DMS153 treated with DMSO at 0.1 percent for 48 hours (cell line): ENCODE data around the gene SELE.

Source experiments
- DNase-seq: peaks from one replicate; lab custom pipeline; 2025; ENCODE audit not compliant: unreplicated experiment; lab: John Stamatoyannopoulos, UW

SELE gene, protein sequence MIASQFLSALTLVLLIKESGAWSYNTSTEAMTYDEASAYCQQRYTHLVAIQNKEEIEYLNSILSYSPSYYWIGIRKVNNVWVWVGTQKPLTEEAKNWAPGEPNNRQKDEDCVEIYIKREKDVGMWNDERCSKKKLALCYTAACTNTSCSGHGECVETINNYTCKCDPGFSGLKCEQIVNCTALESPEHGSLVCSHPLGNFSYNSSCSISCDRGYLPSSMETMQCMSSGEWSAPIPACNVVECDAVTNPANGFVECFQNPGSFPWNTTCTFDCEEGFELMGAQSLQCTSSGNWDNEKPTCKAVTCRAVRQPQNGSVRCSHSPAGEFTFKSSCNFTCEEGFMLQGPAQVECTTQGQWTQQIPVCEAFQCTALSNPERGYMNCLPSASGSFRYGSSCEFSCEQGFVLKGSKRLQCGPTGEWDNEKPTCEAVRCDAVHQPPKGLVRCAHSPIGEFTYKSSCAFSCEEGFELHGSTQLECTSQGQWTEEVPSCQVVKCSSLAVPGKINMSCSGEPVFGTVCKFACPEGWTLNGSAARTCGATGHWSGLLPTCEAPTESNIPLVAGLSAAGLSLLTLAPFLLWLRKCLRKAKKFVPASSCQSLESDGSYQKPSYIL

DNA sequence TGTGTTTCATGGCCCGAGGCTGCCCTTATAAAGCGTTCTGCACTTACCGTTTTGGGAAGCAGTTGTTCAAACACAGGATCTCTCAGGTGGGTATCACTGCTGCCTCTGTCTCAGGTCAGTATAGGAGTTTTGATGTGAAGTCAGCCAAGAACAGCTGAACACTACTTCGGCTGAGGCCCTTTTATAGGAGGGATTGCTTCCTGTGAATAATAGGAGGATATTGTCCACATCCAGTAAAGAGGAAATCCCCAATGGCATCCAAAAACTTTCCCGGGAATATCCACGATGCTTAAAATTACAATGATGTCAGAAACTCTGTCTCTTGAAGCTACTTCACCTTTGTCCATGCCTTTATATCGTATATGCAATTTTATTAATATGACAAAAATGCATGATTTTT lies at the start of gene SELE:
Gene SELE (minus strand): TSS at position 156 of the 400 bp plus-strand sequence. CDS start 467 bp downstream, outside the sequence.
- no peak for DNase-seq

- DNase-seq, result no peak
Measured at GRCh38 chr1:169782596-169782995, 48.7 kb upstream of the SELE start.

DNA sequence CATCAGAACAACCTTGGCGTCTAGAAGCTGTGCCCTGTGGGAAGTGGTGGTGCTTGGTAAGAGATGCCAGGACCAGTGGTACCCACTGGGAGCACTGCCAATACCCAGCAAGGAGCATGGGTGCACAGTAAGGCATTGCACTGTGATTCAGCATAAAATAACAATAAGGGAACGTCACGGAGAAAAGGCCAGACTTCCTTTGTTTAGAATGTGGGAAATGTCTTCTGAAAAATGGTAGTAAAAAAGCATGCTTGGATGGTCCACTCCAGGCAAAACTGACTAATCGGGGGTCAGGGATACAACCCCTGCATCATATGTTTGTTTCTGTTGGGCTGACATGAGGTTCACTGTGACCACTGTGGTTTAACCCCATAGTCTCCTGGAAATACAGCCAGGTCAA lies 46.1 kb upstream of the SELE start:
- no peak for DNase-seq

- DNase-seq, result no peak
Measured at GRCh38 chr1:169779150-169779549, 45.3 kb upstream of the SELE start.

DNA sequence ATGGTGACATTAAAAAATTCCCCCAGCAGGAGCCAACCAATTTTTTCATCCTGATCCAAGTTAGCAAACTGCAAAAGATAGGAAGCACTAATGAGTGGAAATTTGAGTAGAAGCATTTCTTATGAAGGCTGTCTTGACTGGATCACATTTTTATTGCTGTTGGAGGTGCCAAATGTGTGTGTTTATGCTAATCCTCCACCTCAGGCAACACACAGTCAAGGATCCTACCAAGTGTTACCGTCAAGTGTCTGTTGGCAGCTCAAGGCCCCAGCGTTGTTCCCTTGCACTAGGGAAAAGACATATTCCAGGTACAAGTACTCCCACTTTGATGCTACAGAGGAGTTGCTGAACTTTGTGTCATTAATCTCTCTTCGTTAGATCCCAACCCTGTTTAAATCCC lies 42.6 kb upstream of the SELE start:
- DNase-seq, result no peak

GRCh38 chr1:169768161-169768560 lies 34.3 kb upstream of the SELE start:
- no peak for DNase-seq

- no peak for DNase-seq
Measured at GRCh38 chr1:169765580-169766331, 31.9 kb upstream of the SELE start.

GRCh38 chr1:169764919-169765318 lies 31.0 kb upstream of the SELE start:
- DNase-seq, result no peak

DNA sequence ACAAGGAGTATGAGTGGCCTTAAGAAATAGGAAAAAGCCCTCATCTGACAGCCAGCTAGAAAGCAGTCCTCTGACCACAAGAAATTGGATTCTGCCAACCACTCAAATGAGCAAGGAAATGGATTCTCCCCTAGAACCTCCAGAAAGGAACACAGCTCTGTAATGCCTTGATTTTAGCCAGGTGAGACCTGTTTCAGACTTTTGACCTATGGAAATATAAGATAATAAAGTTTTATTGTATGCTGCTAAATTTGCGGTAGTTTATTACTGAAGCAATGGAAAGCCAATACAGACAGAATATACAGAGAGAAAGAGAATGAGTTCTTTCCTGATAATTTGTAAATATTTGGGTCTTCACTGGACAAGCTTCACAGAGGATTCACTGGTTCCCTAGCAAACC lies 28.8 kb upstream of the SELE start:
- no peak for DNase-seq

GRCh38 chr1:169759038-169759437 lies 25.2 kb upstream of the SELE start:
- no peak for DNase-seq

DNA sequence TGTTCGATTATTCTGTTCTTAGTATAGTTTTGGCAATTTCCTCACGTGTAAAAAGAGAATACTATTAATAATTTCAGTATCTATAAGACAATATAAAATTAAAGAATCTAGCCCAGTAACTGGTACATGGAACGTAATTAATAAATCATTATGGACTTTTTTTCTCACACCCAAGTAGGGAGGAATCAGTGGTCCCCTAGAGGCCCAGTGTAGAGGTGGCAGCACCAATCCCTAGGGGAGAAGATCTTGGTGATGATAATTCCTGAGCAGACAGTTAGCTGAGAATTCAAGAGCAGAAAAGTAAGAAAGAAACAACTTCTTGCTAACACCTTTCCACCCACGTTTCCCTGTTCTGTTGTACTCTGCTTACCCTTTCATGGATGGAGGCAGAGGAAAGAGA lies 19.7 kb upstream of the SELE start:
- DNase-seq, result no peak

- DNase-seq, result no peak
Measured at GRCh38 chr1:169750041-169750440, 16.2 kb upstream of the SELE start.

- DNase-seq, result no peak
Measured at GRCh38 chr1:169746550-169746949, 12.7 kb upstream of the SELE start.

GRCh38 chr1:169745015-169745861 lies 11.4 kb upstream of the SELE start:
- DNase-seq, result no peak

DNA sequence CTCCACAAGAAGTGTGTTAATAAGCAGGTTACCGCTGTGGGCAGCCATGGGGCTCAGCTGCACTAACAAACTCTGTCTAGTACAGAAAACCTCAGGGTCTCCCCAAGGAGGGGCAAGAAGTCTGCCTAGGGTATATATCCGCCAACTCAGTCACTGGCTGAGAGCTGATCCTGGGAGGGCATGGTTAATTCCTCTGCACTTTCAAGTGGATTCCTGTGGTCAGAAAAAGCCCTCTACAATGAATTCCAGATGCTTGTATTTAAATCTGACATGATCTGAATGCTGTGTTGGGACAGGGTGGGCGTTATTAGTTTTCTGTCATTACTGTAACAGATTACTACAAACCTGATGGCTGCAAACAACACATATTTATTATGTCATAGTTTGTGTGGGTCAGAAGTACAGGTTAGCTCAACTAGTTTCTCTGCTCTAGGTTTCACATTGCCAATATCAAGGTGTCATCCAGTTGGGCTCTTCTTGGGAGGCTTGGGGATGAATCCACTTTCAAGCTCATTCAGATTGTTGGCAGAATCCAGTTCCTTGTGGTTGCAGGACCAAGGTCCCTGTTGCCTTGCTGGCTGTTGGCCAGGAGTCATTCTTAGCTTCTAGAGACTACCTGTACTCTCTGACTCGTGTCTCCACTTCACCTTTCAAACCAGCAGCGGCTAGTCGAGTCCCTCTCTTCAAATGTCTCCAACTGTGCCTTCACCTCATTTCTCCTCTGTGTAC lies 8.0 kb upstream of the SELE start:
- no peak for DNase-seq

DNA sequence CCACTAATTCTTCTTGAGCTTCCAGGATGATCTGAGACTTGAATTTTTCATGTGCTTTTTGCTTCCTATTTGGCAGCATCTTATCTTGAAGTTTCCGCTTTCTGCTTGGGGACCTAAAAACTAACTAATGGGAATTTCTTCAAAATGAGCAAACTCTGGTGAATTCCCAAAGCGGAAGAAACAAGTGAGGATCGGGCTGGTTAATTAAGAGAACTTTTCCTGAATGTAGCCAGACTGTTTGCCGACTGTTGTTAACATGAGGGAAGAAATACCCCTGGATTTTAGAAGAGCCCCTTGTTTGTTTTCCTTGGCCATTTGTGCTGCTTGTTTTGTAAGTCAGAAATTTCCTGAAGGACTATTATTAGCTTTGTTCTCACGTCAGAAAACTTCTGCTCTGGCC lies 6.1 kb upstream of the SELE start:
- no peak for DNase-seq

GRCh38 chr1:169731446-169731845 lies 2.4 kb downstream of the SELE start:
- DNase-seq, result no peak

GRCh38 chr1:169729991-169730390 lies 3.9 kb downstream of the SELE start:
- no peak for DNase-seq

- no peak for DNase-seq
Measured at GRCh38 chr1:169727307-169727706, 6.6 kb downstream of the SELE start.

GRCh38 chr1:169726851-169727250 lies 7.0 kb downstream of the SELE start:
- DNase-seq, result no peak
